ENCODE data around the gene TRIP12. TPM values are rescaled to one million over a fixed set of nuclear protein-coding genes. Genes with fewer than 3 reads are reported as not detected.

TRIP12 gene
- total RNA-seq, 1 experiment from 2014 or later = 175 TPM

GRCh38 chr2:229882583-229882982, 39.2 kb downstream of the TRIP12 start:
- Histone ChIP-seq H3K9ac (ENCODE audit: low read length) (no peak overlapping the region), H2AFZ (ENCODE audit: low read depth, low read length, poor library complexity, severe bottlenecking) (no peak overlapping the region), H3K9me3 (ENCODE audit: control insufficient read depth in 1 of 2, insufficient read depth in 1 of 2, low read depth in 1 of 2, low read length in 2 of 2) (no peaks in the 10 kb centered on the region), H3K4me3 (replicated peaks in 1 of 2; ENCODE audit: low read depth in 1 of 2, low read length in 2 of 2) (no peak overlapping the region), H3K36me3 (ENCODE audit: control insufficient read depth in 1 of 2, insufficient read depth in 2 of 2, low read length in 2 of 2) (0 out of 4 replicates have a peak, but pooled peaks cover 0 to 2% of the 10 kb centered on the region in 2 experiments), H3K27me3 (ENCODE audit: insufficient read depth, low read length) (no peaks in the 10 kb centered on the region), H3K27ac (ENCODE audit: low read depth, low read length) (no peak overlapping the region), H3K4me1 (ENCODE audit: control insufficient read depth in 1 of 2, insufficient read depth in 2 of 2, low read length in 2 of 2) (no peaks in the 10 kb centered on the region), H3K79me2 (ENCODE audit: insufficient read depth, low read length) (peaks cover 64% of the 10 kb centered on the region), H3K4me2 (ENCODE audit: low read length) (no peak overlapping the region), H3K9me2 (ENCODE audit: insufficient read depth) (no peaks in the 10 kb centered on the region), H4K20me1 (ENCODE audit: insufficient read depth) (peaks cover 13% of the 10 kb centered on the region; the same call in 1 of the 2 replicates)
- DNase-seq (ENCODE audit: low read depth, low spot score) (no peak), ATAC-seq (no peak)
- no TSS peak for BruUV-seq (replicated peaks)
- ChIA-PET RAD21 (ENCODE audit: low non-redundant PET in 1 of 2, low total read pairs in 2 of 2, uncharacterized antibody in 2 of 2, unreplicated experiment in 2 of 2) (no interaction called here), POLR2A (no interaction called here), CTCF (no interaction called here)
- intact Hi-C loops (cut with micrococcal nuclease) = no loop called here
- TF ChIP-seq EGR1 (IDR thresholded peaks at IDR 0.05; ENCODE audit: low read depth) = no peak
- no peak for TF ChIP-seq SP1 (IDR thresholded peaks at IDR 0.05; ENCODE audit: low read depth)
- TF ChIP-seq, protein P1, sequence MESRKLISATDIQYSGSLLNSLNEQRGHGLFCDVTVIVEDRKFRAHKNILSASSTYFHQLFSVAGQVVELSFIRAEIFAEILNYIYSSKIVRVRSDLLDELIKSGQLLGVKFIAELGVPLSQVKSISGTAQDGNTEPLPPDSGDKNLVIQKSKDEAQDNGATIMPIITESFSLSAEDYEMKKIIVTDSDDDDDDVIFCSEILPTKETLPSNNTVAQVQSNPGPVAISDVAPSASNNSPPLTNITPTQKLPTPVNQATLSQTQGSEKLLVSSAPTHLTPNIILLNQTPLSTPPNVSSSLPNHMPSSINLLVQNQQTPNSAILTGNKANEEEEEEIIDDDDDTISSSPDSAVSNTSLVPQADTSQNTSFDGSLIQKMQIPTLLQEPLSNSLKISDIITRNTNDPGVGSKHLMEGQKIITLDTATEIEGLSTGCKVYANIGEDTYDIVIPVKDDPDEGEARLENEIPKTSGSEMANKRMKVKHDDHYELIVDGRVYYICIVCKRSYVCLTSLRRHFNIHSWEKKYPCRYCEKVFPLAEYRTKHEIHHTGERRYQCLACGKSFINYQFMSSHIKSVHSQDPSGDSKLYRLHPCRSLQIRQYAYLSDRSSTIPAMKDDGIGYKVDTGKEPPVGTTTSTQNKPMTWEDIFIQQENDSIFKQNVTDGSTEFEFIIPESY (IDR thresholded peaks at IDR 0.05; ENCODE audit: extremely low read depth, insufficient replicate concordance, low read length) = no peak
- TF ChIP-seq SRF (IDR thresholded peaks at IDR 0.05; ENCODE audit: low read depth) = no peak
- TF ChIP-seq SIN3A (IDR thresholded peaks at IDR 0.05; ENCODE audit: low read depth) = no peak
- no peak for TF ChIP-seq EZH2 (IDR thresholded peaks at IDR 0.05)
- TF ChIP-seq ZFX (IDR thresholded peaks at IDR 0.05) = no peak
- no peak for TF ChIP-seq POLR2A (IDR thresholded peaks at IDR 0.05; ENCODE audit: borderline replicate concordance, extremely low read depth, insufficient read depth, insufficient read length)
- no peak for TF ChIP-seq ZNF274 (IDR thresholded peaks at IDR 0.05; ENCODE audit: low read depth, low read length)
- TF ChIP-seq FOSL1 (IDR thresholded peaks at IDR 0.05; ENCODE audit: low read depth) = no peak
- TF ChIP-seq CEBPB (IDR thresholded peaks at IDR 0.05; ENCODE audit: low read depth) = no peak
- TF ChIP-seq JUND (IDR thresholded peaks at IDR 0.05) = no peak
- TF ChIP-seq RAD21 (IDR thresholded peaks at IDR 0.05; ENCODE audit: low read depth) = no peak
- TF ChIP-seq ATF3 (IDR thresholded peaks at IDR 0.05) = no peak
- TF ChIP-seq EZH2phosphoT487 (IDR thresholded peaks at IDR 0.05; ENCODE audit: borderline replicate concordance) = no peak
- no peak for TF ChIP-seq TCF7L2 (IDR thresholded peaks at IDR 0.05; ENCODE audit: borderline replicate concordance, extremely low read depth, insufficient read depth, insufficient read length)
- no peak for TF ChIP-seq ELF1 (IDR thresholded peaks at IDR 0.05; ENCODE audit: borderline replicate concordance, low read depth)
